PFSK-1 (cell line): ENCODE measurements around the gene FOLR1.

Experiments used
- POLR2AphosphoS5 ChIP-seq: IDR thresholded peaks from 2 replicates; pipeline ENCODE4 v1.6.1; 2012; ENCODE audit warnings: low read depth, mild to moderate bottlenecking, control low read depth, low read length, moderate library complexity
- REST ChIP-seq, 2 experiments: IDR thresholded peaks; 2 replicates each; pipeline versions ENCODE4 v1.6.1 to v1.8.0; 2011 to 2012; ENCODE audit warnings: low read depth in 2 of 2, low read length in 2 of 2, control low read depth in 1 of 2, inconsistent platforms in 1 of 2, mild to moderate bottlenecking in 1 of 2, moderate library complexity in 1 of 2; ENCODE audit not compliant: insufficient read depth in 1 of 2
- SIN3A ChIP-seq: IDR thresholded peaks from 2 replicates; pipeline ENCODE4 v1.6.1; 2012; ENCODE audit warnings: mild to moderate bottlenecking, low read length, moderate library complexity, borderline replicate concordance; ENCODE audit not compliant: insufficient read depth
- TAF1 ChIP-seq: IDR thresholded peaks from 2 replicates; pipeline ENCODE4 v1.6.1; 2012; ENCODE audit warnings: low read length, control low read depth, borderline replicate concordance; ENCODE audit not compliant: insufficient read depth

DNA sequence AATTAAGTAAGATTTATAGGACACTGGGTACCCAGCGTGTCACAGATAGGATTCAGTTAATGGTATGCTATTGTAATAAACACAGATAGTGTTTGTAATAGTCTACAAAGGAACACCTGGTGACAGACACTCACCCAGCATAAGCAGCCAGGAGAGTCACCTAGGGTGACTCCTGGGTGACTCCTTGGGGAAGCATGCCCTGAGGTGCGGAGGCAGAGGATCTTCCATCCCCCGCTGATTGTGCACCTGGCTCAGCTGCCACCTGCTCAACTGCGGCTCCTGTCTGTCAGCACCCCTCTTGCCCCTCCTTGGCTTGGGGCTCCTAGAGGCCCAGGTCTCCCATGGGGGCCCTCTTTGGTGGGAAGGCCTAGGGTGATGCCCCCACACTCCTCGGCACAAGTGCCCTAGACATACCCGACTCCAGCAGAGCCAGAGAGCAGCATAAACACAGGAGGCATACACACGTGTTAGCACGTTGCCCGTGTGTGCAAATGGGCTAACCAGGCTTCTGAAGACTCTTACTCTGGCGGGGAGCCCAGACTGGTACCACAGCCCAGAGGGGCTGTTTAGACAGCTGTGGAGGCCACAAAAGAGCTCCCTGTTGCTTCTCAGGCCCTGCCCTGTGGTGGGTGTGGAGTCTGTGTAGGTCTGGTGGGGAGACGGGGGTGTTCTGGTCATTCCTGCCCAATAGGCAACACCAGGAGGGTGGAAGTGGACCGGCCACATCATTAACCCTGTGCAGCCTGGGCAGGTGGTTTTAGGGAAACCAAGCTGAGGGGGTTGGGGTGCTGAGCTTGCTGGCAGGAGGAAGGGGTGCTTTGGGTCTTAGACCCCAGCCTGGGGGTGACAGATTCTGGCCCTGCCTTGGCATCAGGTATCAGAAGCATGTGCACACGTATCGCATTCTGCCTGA, 35.6 kb downstream of the FOLR1 start:
- TF ChIP-seq POLR2AphosphoS5 (no peak; the same call in 1 of the 2 replicates), TAF1 (no peak), SIN3A (no peak), REST (IDR thresholded peaks at IDR 0.05; ENCODE audit: insufficient read depth in 1 of 2, low read depth in 2 of 2, low read length in 2 of 2) (no peak)
